MM.1S (cell line): ENCODE measurements around the gene SQSTM1.

Experiments
- DNase-seq: peaks from one replicate; pipeline ENCODE4 v3.0.0-alpha.2; 2015
- H2AFZ ChIP-seq: fragments of 300-600 bp; sonication (generic); 2 replicates; pipeline ENCODE4 v1.6.0; 2016; ENCODE audit warnings: antibody characterized with exemption, low read length
- H3F3A ChIP-seq: fragments of 300-600 bp; sonication (generic); 2 replicates; pipeline ENCODE4 v1.6.1; 2016; ENCODE audit warnings: mild to moderate bottlenecking, antibody characterized with exemption, low read length, moderate library complexity, mixed read lengths; ENCODE audit not compliant: insufficient read depth
- H3K27ac ChIP-seq: fragments of 300-600 bp; sonication (generic); 2 replicates; pipeline ENCODE4 v1.5.1; 2016; ENCODE audit warnings: mild to moderate bottlenecking, low read length
- H3K27me3 ChIP-seq: fragments of 300-600 bp; sonication (generic); replicated peaks from 2 replicates; pipeline ENCODE4 v1.6.0; 2016; ENCODE audit warnings: low read length; ENCODE audit not compliant: insufficient read depth
- H3K36me3 ChIP-seq: fragments of 300-600 bp; sonication (generic); replicated peaks from 2 replicates; pipeline ENCODE4 v1.6.1; 2016; ENCODE audit warnings: mild to moderate bottlenecking, low read length, mixed read lengths; ENCODE audit not compliant: insufficient read depth
- H3K4me1 ChIP-seq: fragments of 300-600 bp; sonication (generic); 2 replicates; pipeline ENCODE4 v1.6.1; 2016; ENCODE audit warnings: low read length, mixed read lengths
- H3K4me2 ChIP-seq: fragments of 300-600 bp; sonication (generic); 2 replicates; pipeline ENCODE4 v1.6.0; 2016; ENCODE audit warnings: low read depth, low read length
- H3K4me3 ChIP-seq: fragments of 300-600 bp; sonication (generic); 2 replicates; pipeline ENCODE4 v1.5.1; 2016; ENCODE audit warnings: low read length, mixed read lengths
- H3K79me2 ChIP-seq: fragments of 300-600 bp; sonication (generic); 2 replicates; pipeline ENCODE4 v1.6.1; 2016; ENCODE audit warnings: mixed run types, low read length, mixed read lengths
- H3K9ac ChIP-seq: fragments of 300-600 bp; sonication (generic); 2 replicates; pipeline ENCODE4 v1.6.1; 2016; ENCODE audit warnings: low read length, mixed read lengths
- H3K9me2 ChIP-seq: fragments of 300-600 bp; sonication (generic); replicated peaks from 2 replicates; pipeline ENCODE4 v1.6.1; 2016; ENCODE audit warnings: mild to moderate bottlenecking, low read length, mixed read lengths; ENCODE audit not compliant: insufficient read depth
- H3K9me3 ChIP-seq: fragments of 300-600 bp; sonication (generic); replicated peaks from 2 replicates; pipeline ENCODE4 v1.6.1; 2016; ENCODE audit warnings: mild to moderate bottlenecking, low read length, mixed read lengths; ENCODE audit not compliant: insufficient read depth
- H4K20me1 ChIP-seq: fragments of 300-600 bp; sonication (generic); 2 replicates; pipeline ENCODE4 v1.6.1; 2016; ENCODE audit warnings: mild to moderate bottlenecking, low read length, moderate library complexity, mixed read lengths; ENCODE audit not compliant: insufficient read depth
- CTCF ChIP-seq: fragments of 300-600 bp; sonication (generic); IDR thresholded peaks from 2 replicates; pipeline ENCODE4 v1.5.1; 2016; ENCODE audit warnings: antibody characterized with exemption, low read length, mixed read lengths
- EZH2 ChIP-seq: fragments of 300-600 bp; sonication (generic); optimal IDR thresholded peaks from 2 replicates; pipeline ENCODE3; 2017; ENCODE audit warnings: low read depth, mild to moderate bottlenecking, antibody characterized with exemption, low read length, mixed read lengths
- EZH2phosphoT487 ChIP-seq: fragments of 300-600 bp; sonication (generic); IDR thresholded peaks from 2 replicates; pipeline ENCODE4 v1.6.1; 2018; ENCODE audit warnings: antibody characterized with exemption, low read length

SQSTM1 gene

GRCh38 chr5:179874136-179874535 is 53.4 kb downstream of the SQSTM1 start:
- Histone ChIP-seq H3K4me1 (no peaks in the 10 kb centered on the region), H3K36me3 (no peaks in the 10 kb centered on the region), H3K27me3 (no peaks in the 10 kb centered on the region), H3K4me2 (no peak overlapping the region), H3K79me2 (no peaks in the 10 kb centered on the region), H2AFZ (no peak overlapping the region), H3K9me2 (no peaks in the 10 kb centered on the region), H3K4me3 (no peak overlapping the region), H3K9ac (no peak overlapping the region), H4K20me1 (no peaks in the 10 kb centered on the region), H3F3A (no peaks in the 10 kb centered on the region), H3K27ac (no peak overlapping the region), H3K9me3 (no peaks in the 10 kb centered on the region)
- DNase-seq, result no peak
- TF ChIP-seq EZH2phosphoT487 (no peak), EZH2 (no peak), CTCF (no peak)

GRCh38 chr5:179874536-179875292 is 54.0 kb downstream of the SQSTM1 start:
- no peak for DNase-seq
- H3K4me3 ChIP-seq, result no peak overlapping the region
- no peak overlapping the region for H3K4me2 ChIP-seq
- H4K20me1 ChIP-seq, result no peaks in the 10 kb centered on the region
- H3K9ac ChIP-seq, result no peak overlapping the region
- no peak for TF ChIP-seq EZH2phosphoT487
- H3K36me3 ChIP-seq, result no peaks in the 10 kb centered on the region
- H3K4me1 ChIP-seq, result no peaks in the 10 kb centered on the region
- H3F3A ChIP-seq, result no peaks in the 10 kb centered on the region
- no peak overlapping the region for H2AFZ ChIP-seq
- no peaks in the 10 kb centered on the region for H3K9me2 ChIP-seq
- no peaks in the 10 kb centered on the region for H3K9me3 ChIP-seq
- H3K27ac ChIP-seq, result no peak overlapping the region
- H3K27me3 ChIP-seq, result no peaks in the 10 kb centered on the region
- H3K79me2 ChIP-seq, result no peaks in the 10 kb centered on the region

DNA sequence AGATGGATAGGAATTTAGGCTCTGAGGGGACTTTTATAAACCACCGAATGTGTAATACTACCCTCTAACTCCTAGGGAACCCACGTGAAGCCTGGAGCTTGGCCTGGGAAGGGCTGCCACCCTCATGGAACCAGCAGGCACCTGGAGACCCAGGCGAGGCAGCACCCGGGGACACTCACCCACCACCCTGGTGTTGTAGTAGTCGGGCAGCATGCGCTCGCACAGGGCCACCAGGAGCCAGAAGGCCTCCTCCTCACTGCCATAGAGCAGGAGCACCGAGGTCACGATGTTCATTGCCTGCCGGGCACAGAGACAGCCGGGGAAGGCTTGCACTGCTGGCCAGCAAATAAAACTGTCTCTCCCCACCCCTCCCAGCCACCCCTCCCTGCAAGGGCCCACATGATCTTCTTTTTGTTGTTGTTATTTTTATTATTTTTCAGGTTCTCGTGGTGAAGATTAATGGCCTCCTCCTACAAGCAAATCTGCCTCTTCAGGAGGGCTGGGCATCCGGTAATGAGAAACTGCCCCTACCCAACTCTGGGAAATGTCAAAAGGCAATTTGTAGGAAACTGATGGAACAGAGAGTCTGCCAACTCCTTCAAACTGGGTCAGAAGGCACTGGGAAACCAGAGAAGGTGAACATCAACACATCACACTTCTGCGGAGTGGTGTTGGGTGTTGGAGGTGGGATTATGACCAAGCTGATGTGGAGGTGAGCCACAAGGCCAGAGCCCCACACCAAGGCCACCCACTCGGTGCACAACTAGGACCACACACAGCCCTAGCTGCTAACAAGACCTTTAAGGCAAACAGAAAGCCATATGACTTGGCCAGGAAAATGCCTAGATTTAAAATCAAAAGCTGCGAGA is 55.3 kb downstream of the SQSTM1 start:
- Histone ChIP-seq H3K4me1 (no peaks in the 10 kb centered on the region), H3K9me3 (no peaks in the 10 kb centered on the region), H3K9ac (no peak overlapping the region), H3K36me3 (no peaks in the 10 kb centered on the region), H3K27ac (no peak overlapping the region), H2AFZ (no peak overlapping the region), H3K4me3 (no peak overlapping the region), H3K9me2 (no peaks in the 10 kb centered on the region), H3F3A (no peaks in the 10 kb centered on the region), H4K20me1 (no peaks in the 10 kb centered on the region), H3K27me3 (no peaks in the 10 kb centered on the region), H3K4me2 (no peak overlapping the region), H3K79me2 (no peaks in the 10 kb centered on the region)
- DNase-seq, result no peak
- no peak for TF ChIP-seq CTCF
- no peak for TF ChIP-seq EZH2
- TF ChIP-seq EZH2phosphoT487, result no peak

DNA sequence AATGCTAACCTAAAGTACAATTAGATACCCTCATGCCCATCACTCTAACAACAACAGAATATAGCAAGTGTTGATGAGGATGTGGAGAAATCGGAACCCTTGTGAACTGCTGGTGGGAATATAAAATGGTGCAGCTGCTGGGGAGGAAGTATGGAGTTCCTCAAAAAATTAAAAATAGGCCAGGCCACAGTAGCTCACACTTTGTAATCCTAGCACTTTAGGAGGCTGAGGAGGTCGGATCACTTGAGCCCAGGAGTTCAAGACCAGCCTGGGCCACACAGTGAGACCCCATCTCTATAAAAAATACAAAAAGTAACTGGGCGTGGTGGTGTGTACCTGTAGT is 55.9 kb downstream of the SQSTM1 start:
- H3K9me3 ChIP-seq, result no peaks in the 10 kb centered on the region
- no peak overlapping the region for H3K4me3 ChIP-seq
- no peaks in the 10 kb centered on the region for H3K4me1 ChIP-seq
- H4K20me1 ChIP-seq, result no peaks in the 10 kb centered on the region
- H3K27ac ChIP-seq, result no peak overlapping the region
- H3K4me2 ChIP-seq, result no peak overlapping the region
- H3K27me3 ChIP-seq, result no peaks in the 10 kb centered on the region
- no peak overlapping the region for H2AFZ ChIP-seq
- TF ChIP-seq EZH2phosphoT487 (no peak), EZH2 (no peak), CTCF (no peak)
- no peaks in the 10 kb centered on the region for H3K36me3 ChIP-seq
- no peaks in the 10 kb centered on the region for H3K79me2 ChIP-seq
- H3K9ac ChIP-seq, result no peak overlapping the region
- no peaks in the 10 kb centered on the region for H3K9me2 ChIP-seq
- no peak for DNase-seq
- H3F3A ChIP-seq, result no peaks in the 10 kb centered on the region
